WERI-Rb-1 (cell line): ENCODE results near the gene TWIST2.

ENCODE experiments used
- DNase-seq: peaks from one replicate; pipeline ENCODE4 v3.0.0-alpha.2; 2020
- H3K27ac ChIP-seq: fragments of 250-450 bp; sonication (Bioruptor Pico); 2 replicates; pipeline ENCODE4 v1.5.1; 2020; ENCODE audit warnings: mild to moderate bottlenecking, moderate library complexity
- H3K27me3 ChIP-seq: fragments of 250-450 bp; sonication (Bioruptor Pico); 2 replicates; pipeline ENCODE4 v1.5.1; 2021; ENCODE audit warnings: mild to moderate bottlenecking, low read depth, moderate library complexity; ENCODE audit not compliant: insufficient read depth, severe bottlenecking
- H3K36me3 ChIP-seq: fragments of 250-450 bp; sonication (Bioruptor Pico); 2 replicates; pipeline ENCODE4 v1.5.1; 2020; ENCODE audit warnings: mild to moderate bottlenecking, moderate library complexity
- H3K4me3 ChIP-seq: 2 replicates; pipeline ENCODE4 v1.5.1; 2011; ENCODE audit warnings: low read depth, mild to moderate bottlenecking, control low read depth, low read length
- H3K9me3 ChIP-seq: fragments of 250-450 bp; sonication (Bioruptor Pico); 2 replicates; pipeline ENCODE4 v1.5.1; 2021; ENCODE audit warnings: mild to moderate bottlenecking, moderate library complexity; ENCODE audit not compliant: severe bottlenecking
- CTCF ChIP-seq: IDR thresholded peaks from 2 replicates; pipeline ENCODE4 v1.5.1; 2011; ENCODE audit warnings: low read depth, mild to moderate bottlenecking, control low read depth, inconsistent platforms, low read length

Gene TWIST2

GRCh38 chr2:238947243-238947760 lies 99.4 kb downstream of the TWIST2 start:
- DNase-seq: no peak
- no peak overlapping the region for H3K4me3 ChIP-seq
- H3K9me3 ChIP-seq: no peaks in the 10 kb centered on the region
- no peaks in the 10 kb centered on the region for H3K36me3 ChIP-seq
- no peak for TF ChIP-seq CTCF
- peaks cover 90% of the 10 kb centered on the region for H3K27me3 ChIP-seq
- no peak overlapping the region for H3K27ac ChIP-seq

- no peak for TF ChIP-seq CTCF
- DNase-seq: no peak
- no peak overlapping the region for H3K27ac ChIP-seq
Observed at GRCh38 chr2:238947920-238948710, 100.2 kb downstream of the TWIST2 start.

GRCh38 chr2:238948765-238949641 lies 101.1 kb downstream of the TWIST2 start:
- no peak for TF ChIP-seq CTCF
- Histone ChIP-seq H3K4me3 (no peak overlapping the region), H3K36me3 (no peaks in the 10 kb centered on the region), H3K9me3 (no peaks in the 10 kb centered on the region), H3K27ac (no peak overlapping the region), H3K27me3 (peaks cover 88% of the 10 kb centered on the region)
- no peak for DNase-seq

More at GRCh38 chr2:238947920-238948710, 100.2 kb downstream of the TWIST2 start:
- Histone ChIP-seq H3K9me3 (no peaks in the 10 kb centered on the region), H3K36me3 (no peaks in the 10 kb centered on the region), H3K4me3 (no peak overlapping the region), H3K27me3 (peaks cover 88% of the 10 kb centered on the region)

- no peak for DNase-seq
- no peaks in the 10 kb centered on the region for H3K36me3 ChIP-seq
- no peak overlapping the region for H3K27ac ChIP-seq
- no peak for TF ChIP-seq CTCF
- H3K9me3 ChIP-seq: no peaks in the 10 kb centered on the region
- no peak overlapping the region for H3K4me3 ChIP-seq
- H3K27me3 ChIP-seq: peaks cover 88% of the 10 kb centered on the region
Observed at GRCh38 chr2:238949710-238950345, 101.9 kb downstream of the TWIST2 start.

DNA sequence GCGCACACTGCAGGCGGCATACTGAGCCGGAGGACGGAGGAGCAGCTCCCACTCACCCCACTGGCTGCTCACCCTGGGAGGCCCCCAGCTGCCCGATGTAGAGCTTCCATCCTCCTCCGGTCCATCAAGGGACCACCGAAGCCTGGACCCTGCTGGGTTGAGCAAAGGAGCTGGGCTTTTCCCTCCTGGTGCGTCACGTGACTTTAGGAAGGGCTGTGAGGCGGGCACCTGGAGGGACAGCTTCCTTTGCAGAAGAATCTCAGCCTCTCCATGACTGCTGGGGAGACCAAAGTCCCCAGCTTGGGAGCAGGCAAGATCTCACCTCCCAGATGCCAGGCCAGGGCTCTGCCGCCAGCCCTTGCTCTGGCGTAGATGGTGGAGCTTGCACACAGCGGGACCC lies 102.7 kb downstream of the TWIST2 start:
- peaks cover 90% of the 10 kb centered on the region for H3K27me3 ChIP-seq
- H3K36me3 ChIP-seq: no peaks in the 10 kb centered on the region
- no peak overlapping the region for H3K27ac ChIP-seq
- no peak for TF ChIP-seq CTCF
- DNase-seq: no peak
- no peak overlapping the region for H3K4me3 ChIP-seq
- no peaks in the 10 kb centered on the region for H3K9me3 ChIP-seq
